Esophagus muscularis mucosa (tissue), 4 donors: ENCODE data around the gene SCNN1B. TPM values are rescaled to one million over a fixed set of nuclear protein-coding genes. Genes with fewer than 3 reads are reported as not detected.
"Not testable (repeated sequence)": the region's sequence is repeated elsewhere in the genome, so short reads cannot be mapped to it uniquely, and the experiment has no call there.

ENCODE experiments used
- DNase-seq: peaks from one replicate; pipeline ENCODE4 v3.0.0-alpha.2; 2017; ENCODE audit errors: extremely low spot score
- H3K27ac ChIP-seq, 4 donors: fragments of 200-600 bp; sonication (generic); replicated peaks in 1 of 4; 1 replicate in 3 of 4; 2 replicates in 1 of 4; pipeline ENCODE4 v1.5.1; 2016 to 2019; ENCODE audit warnings: mild to moderate bottlenecking in 1 of 4
- H3K27me3 ChIP-seq, 4 donors: fragments of 200-600 bp; sonication (generic); one replicate each; pipeline versions ENCODE4 v1.5.1 to v1.6.0; 2016 to 2019
- H3K36me3 ChIP-seq, 4 donors: fragments of 200-600 bp; sonication (generic); one replicate each; pipeline ENCODE4 v1.5.1; 2016 to 2019
- H3K4me1 ChIP-seq, 4 donors: fragments of 200-600 bp; sonication (generic); one replicate each; pipeline ENCODE4 v1.5.1; 2016 to 2019
- H3K4me3 ChIP-seq, 4 donors: fragments of 200-600 bp; sonication (generic); 1 replicate in 2 of 4; 2 replicates in 2 of 4; pipeline ENCODE4 v1.5.1; 2016 to 2019; ENCODE audit warnings: mild to moderate bottlenecking in 4 of 4, moderate library complexity in 1 of 4
- H3K9me3 ChIP-seq, 4 donors: fragments of 200-600 bp; sonication (generic); 1 replicate in 3 of 4; 2 replicates in 1 of 4; pipeline ENCODE4 v1.5.1; 2016 to 2019
- EP300 ChIP-seq: sonication (generic); formaldehyde crosslinking; IDR thresholded peaks from one replicate; pipeline ENCODE4 v1.6.1; 2017; ENCODE audit warnings: antibody characterized with exemption
- POLR2A ChIP-seq: fragments of 450-650 bp; IDR thresholded peaks from one replicate; pipeline ENCODE4 v1.6.1; 2017; ENCODE audit warnings: antibody characterized with exemption, moderate library complexity, mild to moderate bottlenecking, low read depth
- POLR2AphosphoS5 ChIP-seq, 2 donors: sonication (generic); formaldehyde crosslinking; IDR thresholded peaks; one replicate each; pipeline ENCODE4 v1.6.1; 2017; ENCODE audit warnings: antibody characterized with exemption in 2 of 2
- WGBS: methylation state at CpG from one replicate; pipeline ENCODE4 v1.1.5; 2018; 5-methylcytosine and 5-hydroxymethylcytosine counted together
- intact Hi-C: fragments of 100-400 bp; cut with DNase I; formaldehyde crosslinking; loops from one replicate; pipeline ENCODE4 v1.15.1; 2023
- total RNA-seq, 4 donors: library from RNA; depleted of rRNA; stranded (reverse); fragments of >200 nt; gene quantifications; one replicate each; pipeline versions ENCODE4 v1.1.0 to v1.2.1, GENCODE V29; 2016
- TF ChIP-seq, protein P1 (sequence below), 3 experiments: fragments of 200-600 bp in 2 of 3; fragments of 450-650 bp in 1 of 3; sonication (generic) in 2 of 3; IDR thresholded peaks; one replicate each; pipeline ENCODE4 v1.5.1; 2017 to 2019; ENCODE audit warnings: antibody characterized with exemption in 3 of 3, mild to moderate bottlenecking in 2 of 3, moderate library complexity in 1 of 3

The SCNN1B gene, protein sequence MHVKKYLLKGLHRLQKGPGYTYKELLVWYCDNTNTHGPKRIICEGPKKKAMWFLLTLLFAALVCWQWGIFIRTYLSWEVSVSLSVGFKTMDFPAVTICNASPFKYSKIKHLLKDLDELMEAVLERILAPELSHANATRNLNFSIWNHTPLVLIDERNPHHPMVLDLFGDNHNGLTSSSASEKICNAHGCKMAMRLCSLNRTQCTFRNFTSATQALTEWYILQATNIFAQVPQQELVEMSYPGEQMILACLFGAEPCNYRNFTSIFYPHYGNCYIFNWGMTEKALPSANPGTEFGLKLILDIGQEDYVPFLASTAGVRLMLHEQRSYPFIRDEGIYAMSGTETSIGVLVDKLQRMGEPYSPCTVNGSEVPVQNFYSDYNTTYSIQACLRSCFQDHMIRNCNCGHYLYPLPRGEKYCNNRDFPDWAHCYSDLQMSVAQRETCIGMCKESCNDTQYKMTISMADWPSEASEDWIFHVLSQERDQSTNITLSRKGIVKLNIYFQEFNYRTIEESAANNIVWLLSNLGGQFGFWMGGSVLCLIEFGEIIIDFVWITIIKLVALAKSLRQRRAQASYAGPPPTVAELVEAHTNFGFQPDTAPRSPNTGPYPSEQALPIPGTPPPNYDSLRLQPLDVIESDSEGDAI
- 1 to 10 TPM; 1.2 to 4.2 (median 4.0) TPM for total RNA-seq

DNA sequence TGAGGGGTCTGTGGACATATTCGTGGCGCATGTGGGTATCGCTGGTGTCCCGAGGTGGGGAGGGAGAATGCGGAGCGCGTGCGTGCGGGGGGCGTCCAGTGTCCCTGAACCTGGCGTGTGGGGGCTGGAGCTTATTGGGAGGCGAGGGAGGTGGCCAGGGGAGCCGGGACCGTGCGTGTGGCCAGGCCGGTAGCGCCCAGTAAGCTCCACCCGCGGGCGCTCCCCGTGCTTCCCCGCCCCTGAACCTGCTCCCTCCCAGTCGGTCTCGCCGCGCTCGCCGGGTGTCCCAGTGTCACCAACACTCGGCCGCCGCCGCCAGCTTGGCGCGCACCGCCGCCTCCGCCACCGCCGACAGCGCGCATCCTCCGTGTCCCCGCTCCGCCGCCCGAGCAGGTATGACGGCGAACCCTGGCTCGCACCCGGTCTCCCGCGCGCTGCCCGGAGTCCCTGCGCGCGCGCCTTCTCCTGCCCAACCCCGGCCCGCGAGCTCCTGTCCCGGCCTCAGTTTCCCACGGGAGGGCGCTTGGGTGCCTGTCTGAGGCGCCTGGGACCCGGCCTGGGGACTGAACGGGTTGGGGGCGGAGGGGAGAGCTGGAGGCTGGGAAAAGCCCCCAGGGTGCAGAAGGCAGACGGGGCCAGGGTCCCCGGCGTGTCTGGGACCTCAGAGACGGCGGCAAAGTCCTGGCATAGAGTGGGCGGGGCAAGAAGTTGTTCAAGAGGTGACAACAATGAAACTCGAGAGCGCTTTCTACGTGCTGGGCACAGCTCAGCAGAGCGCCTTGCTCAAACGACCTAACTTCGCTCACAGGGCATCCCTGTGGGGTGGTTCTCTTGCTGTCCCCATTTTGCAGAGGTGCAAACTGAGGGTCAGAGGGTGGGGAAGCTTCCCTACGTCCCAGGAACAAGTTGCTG lies at the start of gene SCNN1B:
Gene SCNN1B (plus strand): TSS at position 258 of the 912 bp plus-strand sequence. CDS start 46,298 bp downstream, outside the sequence.
- Histone ChIP-seq H3K27ac (no peak within 1 kb of the TSS), H3K4me1 (peaks cover 5 to 16% (median 11%) of the 10 kb centered on the region in 4 donors), H3K27me3 (peaks cover 0 to 65% (median 15%) of the 10 kb centered on the region in 4 donors), H3K9me3 (no peaks in the 10 kb centered on the region), H3K36me3 (no peaks in the 10 kb centered on the region), H3K4me3 (peak within 1 kb of the TSS; percentile 32 to 49 (median 42))
- TF ChIP-seq POLR2AphosphoS5 (IDR thresholded peaks at IDR 0.05) (no peak), EP300 (no peak), POLR2A (no peak)
- TF ChIP-seq, protein P1, sequence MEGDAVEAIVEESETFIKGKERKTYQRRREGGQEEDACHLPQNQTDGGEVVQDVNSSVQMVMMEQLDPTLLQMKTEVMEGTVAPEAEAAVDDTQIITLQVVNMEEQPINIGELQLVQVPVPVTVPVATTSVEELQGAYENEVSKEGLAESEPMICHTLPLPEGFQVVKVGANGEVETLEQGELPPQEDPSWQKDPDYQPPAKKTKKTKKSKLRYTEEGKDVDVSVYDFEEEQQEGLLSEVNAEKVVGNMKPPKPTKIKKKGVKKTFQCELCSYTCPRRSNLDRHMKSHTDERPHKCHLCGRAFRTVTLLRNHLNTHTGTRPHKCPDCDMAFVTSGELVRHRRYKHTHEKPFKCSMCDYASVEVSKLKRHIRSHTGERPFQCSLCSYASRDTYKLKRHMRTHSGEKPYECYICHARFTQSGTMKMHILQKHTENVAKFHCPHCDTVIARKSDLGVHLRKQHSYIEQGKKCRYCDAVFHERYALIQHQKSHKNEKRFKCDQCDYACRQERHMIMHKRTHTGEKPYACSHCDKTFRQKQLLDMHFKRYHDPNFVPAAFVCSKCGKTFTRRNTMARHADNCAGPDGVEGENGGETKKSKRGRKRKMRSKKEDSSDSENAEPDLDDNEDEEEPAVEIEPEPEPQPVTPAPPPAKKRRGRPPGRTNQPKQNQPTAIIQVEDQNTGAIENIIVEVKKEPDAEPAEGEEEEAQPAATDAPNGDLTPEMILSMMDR (IDR thresholded peaks at IDR 0.05), result no peak
- 1% methylated on average over 41 of the region's 81 CpGs for WGBS
- intact Hi-C loops, result no loop called here
- DNase-seq, result no peak

DNA sequence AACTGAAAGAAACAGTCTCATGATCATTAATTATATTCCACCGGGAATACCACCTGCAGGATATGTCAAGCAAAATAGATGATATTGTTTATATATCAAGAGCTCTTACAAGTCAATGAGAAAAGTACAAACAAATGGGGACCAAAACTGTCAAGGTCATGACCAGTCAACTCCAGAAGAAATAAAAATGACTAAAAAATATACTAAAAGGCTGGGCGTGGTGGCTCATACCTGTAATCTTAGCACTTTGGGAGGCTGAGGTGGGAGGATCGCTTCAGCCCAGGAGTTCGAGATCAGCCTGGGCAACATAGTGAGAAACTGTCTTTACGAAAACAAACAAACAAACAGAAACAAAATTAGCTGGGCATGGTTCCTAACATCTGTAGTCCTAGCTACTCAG lies 49.8 kb upstream of the SCNN1B start:
- Histone ChIP-seq H3K27me3 (peaks cover 0 to 9% (median 0%) of the 10 kb centered on the region in 4 donors), H3K4me1 (no peaks in the 10 kb centered on the region), H3K36me3 (no peaks in the 10 kb centered on the region), H3K4me3 (no peak overlapping the region), H3K27ac (no peak overlapping the region), H3K9me3 (peaks cover 0 to 6% (median 4%) of the 10 kb centered on the region in 4 donors)
- intact Hi-C loops, result no loop called here
- no peak for DNase-seq
- TF ChIP-seq EP300, result no peak
- TF ChIP-seq, protein P1 (IDR thresholded peaks at IDR 0.05), result no peak
- no peak for TF ChIP-seq POLR2AphosphoS5 (IDR thresholded peaks at IDR 0.05)
- TF ChIP-seq POLR2A, result no peak
- 83% methylated on average over 5 of the region's 5 CpGs for WGBS

DNA sequence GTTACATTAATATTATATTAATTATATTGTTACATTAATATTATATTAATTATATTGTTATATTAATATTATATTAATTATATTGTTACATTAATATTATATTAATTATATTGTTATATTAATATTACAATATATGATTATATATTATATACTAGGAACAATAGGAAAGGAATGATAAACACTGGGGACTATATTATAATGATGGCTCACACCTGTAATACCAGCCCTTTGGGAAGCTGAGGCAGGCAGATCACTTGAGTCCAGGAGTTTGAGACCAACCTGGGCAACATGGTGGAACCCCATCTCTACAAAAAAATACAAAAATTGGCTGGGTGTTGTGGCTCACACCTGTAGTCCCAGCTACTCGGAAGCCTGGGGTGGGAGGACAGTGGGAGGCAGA lies 48.5 kb upstream of the SCNN1B start:
- DNase-seq, H3K9me3 ChIP-seq, H3K27ac ChIP-seq, H3K27me3 ChIP-seq, H3K4me1 ChIP-seq, H3K36me3 ChIP-seq, H3K4me3 ChIP-seq, intact Hi-C loops: not testable (repeated sequence)
- WGBS, result 78% methylated on average over 1 of the region's 1 CpG

DNA sequence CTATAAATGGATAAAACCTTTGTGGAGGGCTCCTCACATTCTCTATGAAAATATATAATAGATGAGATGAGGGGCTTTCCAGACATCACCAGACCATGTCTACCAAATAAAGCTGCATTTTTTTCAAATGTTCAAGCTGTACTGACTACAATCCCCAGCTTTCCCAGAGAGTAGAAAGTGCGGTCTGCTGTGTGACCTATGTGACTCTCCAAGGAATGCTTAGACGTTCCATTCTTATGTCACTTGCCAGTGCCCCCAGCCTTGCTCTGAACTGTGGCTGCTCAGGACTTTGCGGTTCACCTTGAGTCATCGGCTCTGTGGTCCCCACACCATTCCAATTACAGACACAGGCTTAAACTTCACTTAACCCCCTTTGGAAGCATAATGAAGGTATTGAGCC lies 47.8 kb upstream of the SCNN1B start:
- no peaks in the 10 kb centered on the region for H3K36me3 ChIP-seq
- peaks cover 0 to 9% (median 0%) of the 10 kb centered on the region in 4 donors for H3K27me3 ChIP-seq
- intact Hi-C loops, result no loop called here
- H3K4me1 ChIP-seq, result no peaks in the 10 kb centered on the region
- H3K27ac ChIP-seq, result no peak overlapping the region
- WGBS, result 63% methylated on average over 4 of the region's 4 CpGs
- TF ChIP-seq POLR2A (no peak), EP300 (no peak), POLR2AphosphoS5 (IDR thresholded peaks at IDR 0.05) (no peak)
- TF ChIP-seq, protein P1 (IDR thresholded peaks at IDR 0.05), result no peak
- H3K9me3 ChIP-seq, result peaks cover 0 to 6% (median 5%) of the 10 kb centered on the region in 4 donors
- DNase-seq, result no peak
- no peak overlapping the region for H3K4me3 ChIP-seq
